Fibroblast of skin of right quadriceps (primary cell): Measurements from ENCODE around the gene SIM2.

Source experiments
- DNase-seq: peaks from one replicate; pipeline ENCODE4 v3.0.0-alpha.2; 2013

Gene SIM2

GRCh38 chr21:36700971-36701755, 2.2 kb downstream of the SIM2 start:
- DNase-seq = no peak

GRCh38 chr21:36701756-36702621, 3.1 kb downstream of the SIM2 start:
- DNase-seq = no peak

GRCh38 chr21:36702622-36702968, 3.7 kb downstream of the SIM2 start:
- DNase-seq = no peak

DNA sequence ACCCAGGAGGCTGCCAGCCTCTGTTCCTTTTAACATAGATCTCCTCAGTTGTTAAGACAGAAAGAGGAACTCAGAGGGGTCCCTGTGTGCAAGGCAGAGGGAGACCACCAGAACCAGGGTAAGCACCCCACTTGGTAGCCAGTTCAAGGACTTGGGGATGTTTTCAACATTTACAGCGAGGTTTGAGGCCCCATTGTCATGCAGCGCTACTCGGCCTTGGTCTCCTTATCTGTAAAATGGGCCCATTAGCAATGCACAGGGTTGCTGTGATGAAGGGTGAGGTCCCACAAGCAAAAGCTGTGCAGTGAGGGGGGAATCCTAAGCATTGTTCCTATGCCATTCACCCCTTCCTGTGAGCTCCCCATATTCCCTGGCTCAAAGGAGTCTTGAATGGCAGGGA, 4.2 kb downstream of the SIM2 start:
- no peak for DNase-seq

DNA sequence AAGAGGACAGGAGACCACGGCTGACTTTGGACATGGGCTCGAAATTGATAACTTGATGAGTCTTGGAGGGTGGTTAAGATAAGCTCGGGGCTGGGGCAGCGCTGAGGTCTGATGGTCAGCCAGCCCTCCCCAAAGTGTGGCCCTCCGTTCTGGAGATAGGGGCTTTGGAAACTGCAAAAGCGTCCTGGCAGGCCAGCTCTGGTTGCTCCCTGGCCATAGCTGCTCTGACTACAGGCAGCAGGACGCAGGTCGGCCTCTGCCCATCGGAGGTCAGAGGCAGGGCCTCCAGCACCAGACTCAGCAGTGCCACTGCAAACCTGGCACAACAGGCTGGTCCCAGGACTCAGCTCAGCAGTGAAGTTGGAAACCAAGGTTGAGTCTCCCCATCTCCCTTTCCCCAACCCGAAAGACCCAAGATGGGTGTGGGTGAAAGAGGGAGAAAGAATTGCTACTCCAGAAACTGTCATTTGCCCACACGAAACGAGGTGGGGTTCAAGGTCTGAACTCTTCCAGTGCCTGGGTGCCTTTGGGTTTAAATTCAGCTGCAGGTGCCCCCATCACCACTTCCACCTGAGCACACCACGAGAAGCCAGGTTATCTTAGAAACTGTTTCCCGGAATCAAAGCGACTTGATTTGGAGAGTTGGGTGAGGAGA, 4.8 kb downstream of the SIM2 start:
- DNase-seq = no peak

DNA sequence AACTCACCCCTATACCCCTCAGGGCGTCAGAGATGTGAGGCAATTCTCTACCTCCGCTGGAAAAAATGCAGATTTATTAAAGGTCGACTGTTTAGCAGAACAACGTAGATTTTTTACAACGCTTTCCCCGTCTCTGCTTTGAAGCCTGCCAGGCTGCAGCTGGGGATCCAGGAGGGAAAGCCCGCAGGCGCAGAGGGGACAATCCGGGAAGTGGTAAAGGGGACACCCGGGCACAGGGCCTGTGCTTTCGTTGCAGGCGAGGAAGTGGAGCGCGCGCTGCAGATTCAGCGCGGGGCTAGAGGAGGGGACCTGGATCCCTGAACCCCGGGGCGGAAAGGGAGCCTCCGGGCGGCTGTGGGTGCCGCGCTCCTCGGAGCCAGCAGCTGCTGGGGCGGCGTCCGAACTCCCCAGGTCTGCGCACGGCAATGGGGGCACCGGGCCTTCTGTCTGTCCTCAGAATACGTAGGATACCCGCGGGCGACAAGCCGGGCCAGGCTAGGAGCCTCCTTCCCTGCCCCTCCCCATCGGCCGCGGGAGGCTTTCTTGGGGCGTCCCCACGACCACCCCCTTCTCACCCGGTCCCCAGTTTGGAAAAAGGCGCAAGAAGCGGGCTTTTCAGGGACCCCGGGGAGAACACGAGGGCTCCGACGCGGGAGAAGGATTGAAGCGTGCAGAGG, 5.5 kb downstream of the SIM2 start:
- DNase-seq = no peak

DNA sequence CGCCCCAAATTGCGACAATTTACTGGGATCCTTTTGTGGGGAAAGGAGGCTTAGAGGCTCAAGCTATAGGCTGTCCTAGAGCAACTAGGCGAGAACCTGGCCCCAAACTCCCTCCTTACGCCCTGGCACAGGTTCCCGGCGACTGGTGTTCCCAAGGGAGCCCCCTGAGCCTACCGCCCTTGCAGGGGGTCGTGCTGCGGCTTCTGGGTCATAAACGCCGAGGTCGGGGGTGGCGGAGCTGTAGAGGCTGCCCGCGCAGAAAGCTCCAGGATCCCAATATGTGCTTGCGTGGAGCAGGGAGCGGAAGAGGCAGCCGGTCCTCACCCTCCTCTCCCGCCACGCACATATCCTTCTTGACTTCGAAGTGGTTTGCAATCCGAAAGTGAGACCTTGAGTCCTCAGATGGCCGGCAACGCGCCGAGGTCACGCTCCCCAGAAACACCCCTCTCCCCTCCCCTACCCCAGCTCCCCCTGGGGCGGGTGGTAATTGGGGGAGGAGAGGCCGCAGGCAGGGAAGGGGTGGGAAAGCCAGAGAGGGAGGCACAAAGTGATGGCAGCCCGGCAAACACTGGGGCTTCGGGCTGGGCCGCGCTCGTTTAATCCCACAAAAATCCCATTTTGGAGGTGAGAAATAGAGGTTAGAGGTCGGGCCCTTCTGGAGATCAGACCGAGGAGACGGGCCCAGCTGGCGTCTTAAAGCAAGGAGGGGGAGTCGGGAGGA, 6.2 kb downstream of the SIM2 start:
- DNase-seq = no peak

GRCh38 chr21:36705679-36706481, 7.0 kb downstream of the SIM2 start:
- no peak for DNase-seq

DNA sequence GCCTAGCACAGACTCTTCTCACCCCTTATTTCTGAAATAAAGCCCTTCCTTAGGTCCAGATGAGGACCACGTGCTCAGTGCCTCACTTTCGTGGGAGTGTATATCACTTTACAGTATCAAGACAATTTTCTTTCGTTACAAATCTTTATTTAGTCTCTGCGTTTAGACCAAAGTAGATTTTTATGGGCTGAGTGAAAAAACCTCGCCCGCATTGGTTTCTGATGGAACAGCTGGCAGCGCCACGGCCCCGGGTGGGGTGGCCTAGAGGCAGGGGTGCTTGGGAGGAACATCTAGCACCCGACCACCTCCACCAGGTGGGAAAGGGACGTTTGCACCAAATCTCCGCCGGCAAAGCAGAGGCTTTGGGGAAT, 7.6 kb downstream of the SIM2 start:
- no peak for DNase-seq

GRCh38 chr21:36706951-36707762, 8.2 kb downstream of the SIM2 start:
- DNase-seq = no peak

DNA sequence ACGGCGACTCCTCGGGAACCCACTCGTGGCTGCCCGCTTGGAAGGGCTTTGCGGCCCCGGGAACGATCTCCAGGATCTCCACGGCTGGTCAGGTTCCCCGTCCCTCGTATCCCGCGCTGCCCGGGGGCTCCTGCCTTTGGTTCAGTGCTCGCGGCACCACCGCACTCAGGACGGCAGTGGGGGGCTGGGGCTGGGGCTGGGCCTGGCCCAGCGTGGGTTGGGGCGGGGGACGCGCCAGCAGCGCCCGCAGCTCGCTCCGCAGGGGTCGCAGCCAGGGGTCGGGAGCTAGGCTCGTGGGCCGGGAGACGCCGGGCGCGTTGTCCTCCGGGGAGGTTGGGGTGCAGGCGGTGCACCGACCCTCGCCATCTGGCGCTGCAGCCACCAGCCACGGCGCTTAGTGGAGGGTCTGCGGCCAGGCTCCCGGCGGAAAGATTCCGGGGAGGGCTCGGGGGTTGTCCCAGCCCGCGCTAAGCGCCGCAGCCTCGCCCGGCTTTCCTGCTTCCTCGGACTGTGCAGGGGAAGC, 8.9 kb downstream of the SIM2 start:
- DNase-seq = no peak

- no peak for DNase-seq
Measured at GRCh38 chr21:36708286-36709029, 9.5 kb downstream of the SIM2 start.

DNA sequence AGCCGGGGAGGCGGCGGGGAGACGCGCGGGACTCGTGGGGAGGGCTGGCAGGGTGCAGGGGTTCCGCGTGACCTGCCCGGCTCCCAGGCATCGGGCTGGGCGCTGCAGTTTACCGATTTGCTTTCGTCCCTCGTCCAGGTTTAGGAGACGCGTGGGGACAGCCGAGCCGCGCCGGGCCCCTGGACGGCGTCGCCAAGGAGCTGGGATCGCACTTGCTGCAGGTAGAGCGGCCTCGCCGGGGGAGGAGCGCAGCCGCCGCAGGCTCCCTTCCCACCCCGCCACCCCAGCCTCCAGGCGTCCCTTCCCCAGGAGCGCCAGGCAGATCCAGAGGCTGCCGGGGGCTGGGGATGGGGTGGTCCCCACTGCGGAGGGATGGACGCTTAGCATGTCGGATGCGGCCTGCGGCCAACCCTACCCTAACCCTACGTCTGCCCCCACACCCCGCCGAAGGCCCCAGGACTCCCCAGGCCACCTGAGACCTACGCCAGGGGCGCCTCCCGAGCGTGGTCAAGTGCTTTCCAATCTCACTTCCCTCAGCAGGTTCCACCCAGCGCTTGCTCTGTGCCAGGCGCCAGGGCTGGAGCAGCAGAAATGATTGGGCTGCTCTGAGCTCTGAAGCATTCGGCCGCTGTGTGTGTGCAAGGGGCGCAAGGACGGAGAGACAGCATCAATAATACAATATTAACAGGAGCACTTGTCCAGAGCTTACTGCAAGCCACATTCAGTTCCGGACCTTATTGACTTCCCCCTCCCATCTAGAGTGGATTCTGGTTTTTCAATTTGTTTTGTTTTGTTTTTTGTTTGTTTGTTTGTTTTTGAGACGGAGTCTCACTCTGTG, 10.3 kb downstream of the SIM2 start:
- DNase-seq = no peak

GRCh38 chr21:36709868-36710728, 11.2 kb downstream of the SIM2 start:
- DNase-seq = no peak

- no peak for DNase-seq
Measured at GRCh38 chr21:36710729-36711048, 11.8 kb downstream of the SIM2 start.

DNA sequence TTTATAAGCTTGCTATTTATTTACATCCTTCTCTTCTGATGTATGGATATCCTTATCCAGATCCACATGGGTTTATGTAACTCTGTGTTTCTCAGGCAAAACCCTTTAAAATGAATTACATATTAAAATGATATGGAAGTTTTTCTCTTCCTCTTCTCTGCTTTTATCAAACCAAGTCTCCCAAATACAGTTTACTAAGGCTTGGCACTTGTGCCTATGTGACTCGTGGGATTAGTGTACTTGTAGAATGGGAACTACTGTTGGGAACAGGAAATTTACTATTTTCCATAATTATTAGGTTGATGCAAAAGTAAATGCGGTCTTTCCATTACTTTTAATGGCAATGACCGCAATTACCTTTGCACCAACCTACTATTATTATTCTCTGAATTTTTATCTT, 14.8 kb downstream of the SIM2 start:
- DNase-seq = no peak

DNA sequence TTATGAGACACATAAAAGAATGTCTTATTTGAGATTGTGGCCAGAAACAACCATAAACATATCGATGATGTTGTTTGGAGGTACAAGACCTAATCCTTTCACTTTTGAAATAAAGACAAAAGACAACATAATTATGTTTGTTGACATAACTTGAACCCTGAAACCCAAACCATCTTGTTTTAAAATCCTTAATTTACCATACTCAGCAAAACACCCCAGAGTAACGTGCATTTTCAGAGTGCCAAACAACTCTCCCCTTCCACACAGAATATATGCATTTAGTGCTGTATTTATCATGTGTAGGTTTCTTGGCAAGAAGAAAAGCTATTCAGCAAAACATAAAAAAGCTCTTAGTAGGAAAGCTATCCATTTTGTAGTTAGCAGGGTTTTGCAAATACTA, 17.5 kb downstream of the SIM2 start:
- DNase-seq = no peak

DNA sequence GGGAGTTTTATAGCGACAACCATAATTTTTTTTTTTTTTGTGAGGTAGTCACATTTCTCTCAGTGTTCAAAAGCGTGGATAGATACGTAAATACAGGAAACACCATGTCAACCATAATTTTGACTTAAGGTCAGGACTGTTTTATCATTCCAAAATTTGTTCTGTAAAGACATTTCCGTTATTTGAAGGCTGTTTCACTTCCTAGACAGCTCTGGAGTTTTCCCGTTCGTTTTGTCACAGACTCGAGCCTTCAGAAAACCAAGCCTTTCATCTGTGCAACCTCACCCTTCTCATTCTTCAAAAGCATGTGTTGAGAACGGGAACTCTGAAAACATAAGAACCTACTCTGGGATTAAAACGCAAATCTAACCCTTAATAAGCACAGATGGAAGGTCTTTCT, 17.9 kb downstream of the SIM2 start:
- DNase-seq = no peak
